Measurements from ENCODE around the gene GRK3. TPM values are rescaled to one million over a fixed set of nuclear protein-coding genes. Genes with fewer than 3 reads are reported as not detected.

Gene GRK3
- total RNA-seq, 4 donors from 2014 or later, result 8.2 to 12.9 (median 10.2) TPM

GRCh38 chr22:25714739-25715138 lies 150.3 kb downstream of the GRK3 start:
- no peak overlapping the region for H3K4me3 ChIP-seq
- 79 to 80% methylated on average over 6 of the region's 6 CpGs for WGBS, 2 donors
- no peak for TF ChIP-seq EP300 (IDR thresholded peaks at IDR 0.05)
- no peak for TF ChIP-seq CTCF (IDR thresholded peaks at IDR 0.05)
- TF ChIP-seq POLR2A (IDR thresholded peaks at IDR 0.05), result no peak
- no peaks in the 10 kb centered on the region for H3K4me1 ChIP-seq
- no peak overlapping the region for H3K27ac ChIP-seq
- no peak for DNase-seq (ENCODE audit: low spot score in 2 of 2)
- no peaks in the 10 kb centered on the region for H3K9me3 ChIP-seq
- H3K36me3 ChIP-seq, result peaks cover 0 to 19% (median 0%) of the 10 kb centered on the region in 3 donors
- no peaks in the 10 kb centered on the region for H3K27me3 ChIP-seq

GRCh38 chr22:25716637-25717036 lies 152.2 kb downstream of the GRK3 start:
- no peaks in the 10 kb centered on the region for H3K9me3 ChIP-seq
- peaks cover 0 to 16% (median 0%) of the 10 kb centered on the region in 3 donors for H3K36me3 ChIP-seq
- no peak for DNase-seq (ENCODE audit: low spot score in 2 of 2)
- H3K4me3 ChIP-seq, result no peak overlapping the region
- 91% methylated on average over 10 of the region's 10 CpGs for WGBS, 2 donors
- TF ChIP-seq CTCF (IDR thresholded peaks at IDR 0.05), result no peak
- no peak for TF ChIP-seq EP300 (IDR thresholded peaks at IDR 0.05)
- no peak for TF ChIP-seq POLR2A (IDR thresholded peaks at IDR 0.05)
- H3K27ac ChIP-seq, result no peak overlapping the region
- H3K27me3 ChIP-seq, result no peaks in the 10 kb centered on the region
- H3K4me1 ChIP-seq, result no peaks in the 10 kb centered on the region

GRCh38 chr22:25718135-25718840 lies 153.8 kb downstream of the GRK3 start:
- no peak overlapping the region for H3K4me3 ChIP-seq
- no peak overlapping the region for H3K27ac ChIP-seq
- no peaks in the 10 kb centered on the region for H3K4me1 ChIP-seq
- TF ChIP-seq EP300 (IDR thresholded peaks at IDR 0.05) (no peak), POLR2A (IDR thresholded peaks at IDR 0.05) (no peak), CTCF (IDR thresholded peaks at IDR 0.05) (no peak)
- H3K36me3 ChIP-seq, result peaks cover 0 to 16% (median 0%) of the 10 kb centered on the region in 3 donors
- H3K27me3 ChIP-seq, result no peaks in the 10 kb centered on the region
- DNase-seq (ENCODE audit: low spot score in 2 of 2), result no peak
- WGBS, 2 donors, result 73 to 78% methylated on average over 10 of the region's 10 CpGs
- no peaks in the 10 kb centered on the region for H3K9me3 ChIP-seq

- H3K4me1 ChIP-seq, result no peaks in the 10 kb centered on the region
- peaks cover 0 to 6% (median 0%) of the 10 kb centered on the region in 3 donors for H3K36me3 ChIP-seq
- TF ChIP-seq CTCF (IDR thresholded peaks at IDR 0.05), result no peak
- TF ChIP-seq EP300 (IDR thresholded peaks at IDR 0.05), result no peak
- TF ChIP-seq POLR2A (IDR thresholded peaks at IDR 0.05), result no peak
- H3K9me3 ChIP-seq, result no peaks in the 10 kb centered on the region
- 77 to 86% methylated on average over 16 of the region's 16 CpGs for WGBS, 2 donors
- DNase-seq (ENCODE audit: low spot score in 2 of 2), result no peak
- no peak overlapping the region for H3K4me3 ChIP-seq
- H3K27ac ChIP-seq, result no peak overlapping the region
- no peaks in the 10 kb centered on the region for H3K27me3 ChIP-seq
Observed at GRCh38 chr22:25722223-25722622, 157.7 kb downstream of the GRK3 start.

- WGBS, 2 donors, result 92 to 93% methylated on average over 3 of the region's 3 CpGs
- Histone ChIP-seq H3K27ac (no peak overlapping the region), H3K4me3 (no peak overlapping the region), H3K27me3 (no peaks in the 10 kb centered on the region), H3K4me1 (no peaks in the 10 kb centered on the region), H3K36me3 (peaks cover 0 to 6% (median 0%) of the 10 kb centered on the region in 3 donors), H3K9me3 (no peaks in the 10 kb centered on the region)
- TF ChIP-seq EP300 (IDR thresholded peaks at IDR 0.05) (no peak), POLR2A (IDR thresholded peaks at IDR 0.05) (no peak)
- no peak for DNase-seq (ENCODE audit: low spot score in 2 of 2)
Observed at GRCh38 chr22:25722626-25723025, 158.2 kb downstream of the GRK3 start.
